Nephron progenitor cell (in vitro differentiated cells): ENCODE results near the gene KANTR.
"Not testable (repeated sequence)": the region's sequence is repeated elsewhere in the genome, so short reads cannot be mapped to it uniquely, and the experiment has no call there.

Experiments
- DNase-seq: peaks from one replicate; pipeline ENCODE4 v3.0.0; 2021
- H3K27ac Mint-ChIP-seq: 2 replicates; pipeline ENCODE4 v1.8.0; 2021; ENCODE audit warnings: mild to moderate bottlenecking, moderate library complexity, mixed read lengths
- H3K27me3 Mint-ChIP-seq: 2 replicates; pipeline ENCODE4 v1.8.0; 2021; ENCODE audit warnings: mild to moderate bottlenecking, low read depth, mixed read lengths; ENCODE audit not compliant: poor library complexity
- H3K36me3 Mint-ChIP-seq: 2 replicates; pipeline ENCODE4 v1.8.0; 2021; ENCODE audit warnings: low read depth, mixed read lengths
- H3K4me1 Mint-ChIP-seq: 2 replicates; pipeline ENCODE4 v1.8.0; 2021; ENCODE audit warnings: mixed read lengths
- H3K4me3 Mint-ChIP-seq: 2 replicates; pipeline ENCODE4 v1.8.0; 2021; ENCODE audit warnings: mild to moderate bottlenecking, moderate library complexity, mixed read lengths
- H3K9me3 Mint-ChIP-seq: 2 replicates; pipeline ENCODE4 v1.8.0; 2021; ENCODE audit warnings: mild to moderate bottlenecking, moderate library complexity, mixed read lengths
- CTCF ChIP-seq: fragments of 200-600 bp; sonication (generic); IDR thresholded peaks from 2 replicates; pipeline ENCODE4 v1.5.0; 2021; ENCODE audit warnings: antibody characterized with exemption

The KANTR gene

GRCh38 chrX:53153581-53153980, 59.6 kb downstream of the KANTR start:
- DNase-seq, result no peak
- H3K4me1 Mint-ChIP-seq, result peaks cover 6% of the 10 kb centered on the region
- H3K27me3 Mint-ChIP-seq, result no peaks in the 10 kb centered on the region
- peaks cover 64% of the 10 kb centered on the region for H3K36me3 Mint-ChIP-seq
- no peak overlapping the region for H3K4me3 Mint-ChIP-seq
- peaks cover 70% of the 10 kb centered on the region for H3K9me3 Mint-ChIP-seq
- H3K27ac Mint-ChIP-seq, result no peak overlapping the region
- no peak for TF ChIP-seq CTCF

GRCh38 chrX:53155512-53156206, 61.7 kb downstream of the KANTR start:
- no peak overlapping the region for H3K27ac Mint-ChIP-seq
- no peak for TF ChIP-seq CTCF
- H3K4me3 Mint-ChIP-seq, result no peak overlapping the region
- H3K27me3 Mint-ChIP-seq, result no peaks in the 10 kb centered on the region
- no peak for DNase-seq
- H3K4me1 Mint-ChIP-seq, result peaks cover 23% of the 10 kb centered on the region
- peaks cover 62% of the 10 kb centered on the region for H3K36me3 Mint-ChIP-seq
- peaks cover 72% of the 10 kb centered on the region for H3K9me3 Mint-ChIP-seq

- DNase-seq, result no peak
- TF ChIP-seq CTCF, result no peak
- Mint-ChIP-seq H3K4me3 (no peak overlapping the region), H3K9me3 (peaks cover 67% of the 10 kb centered on the region), H3K4me1 (peaks cover 28% of the 10 kb centered on the region), H3K27me3 (no peaks in the 10 kb centered on the region), H3K36me3 (peaks cover 57% of the 10 kb centered on the region), H3K27ac (no peak overlapping the region)
Observed at GRCh38 chrX:53156207-53156596, 62.3 kb downstream of the KANTR start.

GRCh38 chrX:53159184-53159583, 65.2 kb downstream of the KANTR start:
- Mint-ChIP-seq H3K4me1 (peaks cover 40% of the 10 kb centered on the region), H3K9me3 (peaks cover 50% of the 10 kb centered on the region), H3K27ac (no peak overlapping the region), H3K4me3 (no peak overlapping the region), H3K36me3 (peaks cover 31% of the 10 kb centered on the region), H3K27me3 (no peaks in the 10 kb centered on the region)
- no peak for DNase-seq
- no peak for TF ChIP-seq CTCF

- Mint-ChIP-seq H3K27me3 (no peaks in the 10 kb centered on the region), H3K4me1 (peaks cover 40% of the 10 kb centered on the region), H3K36me3 (peaks cover 20% of the 10 kb centered on the region), H3K27ac (no peak overlapping the region), H3K9me3 (peaks cover 41% of the 10 kb centered on the region), H3K4me3 (no peak overlapping the region)
- DNase-seq, result no peak
- TF ChIP-seq CTCF, result no peak
Observed at GRCh38 chrX:53160297-53160983, 66.5 kb downstream of the KANTR start.

GRCh38 chrX:53163436-53163835, 69.5 kb downstream of the KANTR start:
- Mint-ChIP-seq H3K36me3 (peaks cover 9% of the 10 kb centered on the region), H3K9me3 (peaks cover 27% of the 10 kb centered on the region), H3K27ac (peak overlapping the region; percentile 57), H3K27me3 (no peaks in the 10 kb centered on the region), H3K4me1 (peaks cover 45% of the 10 kb centered on the region), H3K4me3 (peak overlapping the region; percentile 46)
- no peak for DNase-seq
- TF ChIP-seq CTCF, result no peak

- not testable (repeated sequence) for DNase-seq, H3K4me3 Mint-ChIP-seq, H3K27me3 Mint-ChIP-seq, H3K27ac Mint-ChIP-seq
- Mint-ChIP-seq H3K36me3 (peaks cover 14% of the 10 kb centered on the region), H3K4me1 (peaks cover 38% of the 10 kb centered on the region), H3K9me3 (peaks cover 25% of the 10 kb centered on the region)
Observed at GRCh38 chrX:53164566-53164965, 70.6 kb downstream of the KANTR start.
